ENCODE measurements around the gene NOC3L. TPM values are rescaled to one million over a fixed set of nuclear protein-coding genes. Genes with fewer than 3 reads are reported as not detected.

Gene NOC3L
- total and polyA plus RNA-seq, 2 donors (not counting 1 experiment from before 2014, with no cell fraction given) = 10.2 to 42.0 TPM

GRCh38 chr10:94300042-94300441 lies 62.7 kb downstream of the NOC3L start:
- no peak overlapping the region for H3K4me3 ChIP-seq (ENCODE audit: control extremely low read depth in 1 of 5, extremely low read depth in 1 of 5, insufficient read depth in 1 of 5, low read depth in 2 of 5, low read length in 4 of 5)
- H3K79me2 ChIP-seq (ENCODE audit: control insufficient read depth, insufficient read depth, low read length) = no peaks in the 10 kb centered on the region
- intact Hi-C loops (cut with micrococcal nuclease) = no loop called here
- no peak overlapping the region for H3K4me3 Mint-ChIP-seq
- H3K36me3 ChIP-seq (replicated peaks in 1 of 2; ENCODE audit: control extremely low read depth in 1 of 2, control insufficient read depth in 1 of 2, extremely low read depth in 1 of 2, insufficient read depth in 2 of 2, low read length in 1 of 2) = no peaks in the 10 kb centered on the region
- no peak for ATAC-seq (ENCODE audit: low read depth)
- POLR2A ChIA-PET = no interaction called here
- H2AFZ ChIP-seq (ENCODE audit: insufficient read depth, low read depth, low read length, poor library complexity, severe bottlenecking) = no peak overlapping the region
- peaks cover 0 to 12% (median 8%) of the 10 kb centered on the region in 4 experiments for H3K27me3 ChIP-seq (replicated peaks in 1 of 4; ENCODE audit: control extremely low read depth in 1 of 4, control insufficient read depth in 3 of 4, insufficient read depth in 4 of 4, low read length in 3 of 4)
- H3K4me1 ChIP-seq (ENCODE audit: control insufficient read depth in 2 of 2, insufficient read depth in 2 of 2, low read length in 2 of 2) = no peaks in the 10 kb centered on the region
- H3K27ac ChIP-seq (ENCODE audit: low read length in 2 of 2) = no peak overlapping the region
- CTCF ChIA-PET = no interaction called here
- TF ChIP-seq, protein P1, sequence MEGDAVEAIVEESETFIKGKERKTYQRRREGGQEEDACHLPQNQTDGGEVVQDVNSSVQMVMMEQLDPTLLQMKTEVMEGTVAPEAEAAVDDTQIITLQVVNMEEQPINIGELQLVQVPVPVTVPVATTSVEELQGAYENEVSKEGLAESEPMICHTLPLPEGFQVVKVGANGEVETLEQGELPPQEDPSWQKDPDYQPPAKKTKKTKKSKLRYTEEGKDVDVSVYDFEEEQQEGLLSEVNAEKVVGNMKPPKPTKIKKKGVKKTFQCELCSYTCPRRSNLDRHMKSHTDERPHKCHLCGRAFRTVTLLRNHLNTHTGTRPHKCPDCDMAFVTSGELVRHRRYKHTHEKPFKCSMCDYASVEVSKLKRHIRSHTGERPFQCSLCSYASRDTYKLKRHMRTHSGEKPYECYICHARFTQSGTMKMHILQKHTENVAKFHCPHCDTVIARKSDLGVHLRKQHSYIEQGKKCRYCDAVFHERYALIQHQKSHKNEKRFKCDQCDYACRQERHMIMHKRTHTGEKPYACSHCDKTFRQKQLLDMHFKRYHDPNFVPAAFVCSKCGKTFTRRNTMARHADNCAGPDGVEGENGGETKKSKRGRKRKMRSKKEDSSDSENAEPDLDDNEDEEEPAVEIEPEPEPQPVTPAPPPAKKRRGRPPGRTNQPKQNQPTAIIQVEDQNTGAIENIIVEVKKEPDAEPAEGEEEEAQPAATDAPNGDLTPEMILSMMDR (IDR thresholded peaks at IDR 0.05) = no peak
- TF ChIP-seq EZH2 (IDR thresholded peaks at IDR 0.05; ENCODE audit: borderline replicate concordance, insufficient read depth, low read depth, low read length, poor library complexity, severe bottlenecking) = no peak
- WGBS (ENCODE audit: insufficient coverage) = 97% methylated on average over 3 of the region's 3 CpGs
- no peak overlapping the region for H3K27ac Mint-ChIP-seq
- no peaks in the 10 kb centered on the region for H3K9me3 ChIP-seq (ENCODE audit: control extremely low read depth in 1 of 3, control insufficient read depth in 2 of 3, insufficient read depth in 1 of 3, low read length in 2 of 3)
- H3K27me3 Mint-ChIP-seq = peaks cover 51% of the 10 kb centered on the region
- H3K9ac ChIP-seq (ENCODE audit: low read length) = no peak overlapping the region
- no peak overlapping the region for H3K4me2 ChIP-seq (replicated peaks; ENCODE audit: low read depth, low read length, poor library complexity, severe bottlenecking)
- H3K9me3 Mint-ChIP-seq (ENCODE audit: insufficient read depth) = no peaks in the 10 kb centered on the region
- no peak for DNase-seq
- H4K20me1 ChIP-seq (ENCODE audit: control insufficient read depth, insufficient read depth, low read length, poor library complexity, severe bottlenecking) = no peaks in the 10 kb centered on the region
- no peaks in the 10 kb centered on the region for H3K4me1 Mint-ChIP-seq

GRCh38 chr10:94299417-94299816 lies 63.3 kb downstream of the NOC3L start:
- Mint-ChIP-seq H3K4me1 (no peaks in the 10 kb centered on the region), H3K4me3 (no peak overlapping the region), H3K27me3 (peaks cover 50% of the 10 kb centered on the region), H3K9me3 (ENCODE audit: insufficient read depth) (no peaks in the 10 kb centered on the region), H3K27ac (no peak overlapping the region)
- H3K4me2 ChIP-seq (replicated peaks; ENCODE audit: low read depth, low read length, poor library complexity, severe bottlenecking) = no peak overlapping the region
- 0% methylated on average over 2 of the region's 3 CpGs for WGBS (ENCODE audit: insufficient coverage)
- H3K27me3 ChIP-seq (replicated peaks in 1 of 4; ENCODE audit: control extremely low read depth in 1 of 4, control insufficient read depth in 3 of 4, insufficient read depth in 4 of 4, low read length in 3 of 4) = peaks cover 0 to 12% (median 7%) of the 10 kb centered on the region in 4 experiments
- H4K20me1 ChIP-seq (ENCODE audit: control insufficient read depth, insufficient read depth, low read length, poor library complexity, severe bottlenecking) = no peaks in the 10 kb centered on the region
- H3K79me2 ChIP-seq (ENCODE audit: control insufficient read depth, insufficient read depth, low read length) = no peaks in the 10 kb centered on the region
- ChIA-PET CTCF (interaction anchor here (0.7 to 1.3 kb wide), 2 partner anchors 10 to 21 kb away, joined by 4 to 5 read pairs; no protein-coding TSS in a partner anchor), POLR2A (no interaction called here)
- no peak overlapping the region for H3K4me3 ChIP-seq (ENCODE audit: control extremely low read depth in 1 of 5, extremely low read depth in 1 of 5, insufficient read depth in 1 of 5, low read depth in 2 of 5, low read length in 4 of 5)
- TF ChIP-seq EZH2 (IDR thresholded peaks at IDR 0.05; ENCODE audit: borderline replicate concordance, insufficient read depth, low read depth, low read length, poor library complexity, severe bottlenecking) = no peak
- TF ChIP-seq, protein P1 (IDR thresholded peaks at IDR 0.05) = no peak
- no peak overlapping the region for H3K27ac ChIP-seq (ENCODE audit: low read length in 2 of 2)
- no peak for DNase-seq
- no peaks in the 10 kb centered on the region for H3K36me3 ChIP-seq (replicated peaks in 1 of 2; ENCODE audit: control extremely low read depth in 1 of 2, control insufficient read depth in 1 of 2, extremely low read depth in 1 of 2, insufficient read depth in 2 of 2, low read length in 1 of 2)
- no peaks in the 10 kb centered on the region for H3K9me3 ChIP-seq (ENCODE audit: control extremely low read depth in 1 of 3, control insufficient read depth in 2 of 3, insufficient read depth in 1 of 3, low read length in 2 of 3)
- intact Hi-C loops (cut with micrococcal nuclease) = no loop called here
- H3K9ac ChIP-seq (ENCODE audit: low read length) = no peak overlapping the region
- no peaks in the 10 kb centered on the region for H3K4me1 ChIP-seq (ENCODE audit: control insufficient read depth in 2 of 2, insufficient read depth in 2 of 2, low read length in 2 of 2)
- ATAC-seq (ENCODE audit: low read depth) = no peak
- H2AFZ ChIP-seq (ENCODE audit: insufficient read depth, low read depth, low read length, poor library complexity, severe bottlenecking) = no peak overlapping the region

Data from B cell (primary cell).